ENCODE data around the gene AUP1.

AUP1 gene, protein sequence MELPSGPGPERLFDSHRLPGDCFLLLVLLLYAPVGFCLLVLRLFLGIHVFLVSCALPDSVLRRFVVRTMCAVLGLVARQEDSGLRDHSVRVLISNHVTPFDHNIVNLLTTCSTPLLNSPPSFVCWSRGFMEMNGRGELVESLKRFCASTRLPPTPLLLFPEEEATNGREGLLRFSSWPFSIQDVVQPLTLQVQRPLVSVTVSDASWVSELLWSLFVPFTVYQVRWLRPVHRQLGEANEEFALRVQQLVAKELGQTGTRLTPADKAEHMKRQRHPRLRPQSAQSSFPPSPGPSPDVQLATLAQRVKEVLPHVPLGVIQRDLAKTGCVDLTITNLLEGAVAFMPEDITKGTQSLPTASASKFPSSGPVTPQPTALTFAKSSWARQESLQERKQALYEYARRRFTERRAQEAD
- 117 to 244 (median 168) reads per million in 9 experiments for total RNA-seq

DNA sequence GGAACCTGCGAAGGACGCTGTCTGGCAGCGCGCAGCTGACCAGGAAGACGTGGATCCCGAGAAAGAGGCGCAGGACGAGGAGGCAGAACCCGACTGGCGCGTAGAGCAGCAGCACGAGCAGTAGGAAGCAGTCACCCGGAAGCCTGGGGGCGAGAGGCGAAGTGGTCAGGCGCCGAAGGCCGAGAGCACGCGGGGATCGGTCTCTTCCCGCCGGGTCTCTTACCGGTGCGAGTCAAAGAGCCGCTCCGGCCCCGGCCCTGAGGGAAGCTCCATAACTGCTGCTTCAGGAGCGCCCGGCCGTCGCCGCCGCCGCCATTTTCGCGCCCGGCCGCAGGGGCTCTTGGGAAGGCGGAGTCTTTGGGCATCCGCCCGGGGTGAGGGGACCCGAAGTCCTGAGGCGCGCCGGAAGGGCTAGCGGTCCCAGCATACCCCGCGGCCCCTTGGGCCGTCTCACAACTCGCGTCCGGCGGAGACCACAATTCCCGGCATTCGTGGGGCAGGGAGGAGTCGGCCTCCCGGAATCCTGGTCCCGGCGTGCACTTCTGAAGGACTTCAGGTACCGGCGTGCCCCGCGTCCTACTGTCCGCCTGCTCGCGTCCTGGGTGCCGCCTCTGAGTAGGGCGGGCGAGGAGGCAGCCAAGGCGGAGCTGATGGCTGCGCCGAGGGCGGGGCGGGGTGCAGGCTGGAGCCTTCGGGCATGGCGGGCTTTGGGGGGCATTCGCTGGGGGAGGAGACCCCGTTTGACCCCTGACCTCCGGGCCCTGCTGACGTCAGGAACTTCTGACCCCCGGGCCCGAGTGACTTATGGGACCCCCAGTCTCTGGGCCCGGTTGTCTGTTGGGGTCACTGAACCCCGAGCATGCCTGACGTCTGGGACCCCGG lies at the start of gene AUP1, which contains the start of gene HTRA2:
TSS of gene AUP1 (minus strand) at position 350 of the 882 bp plus-strand sequence. CDS start at position 273, 77 bp downstream.
TSS of gene HTRA2 (plus strand) at position 577 of the 882 bp plus-strand sequence. CDS start at position 651, 74 bp downstream.
- Mint-ChIP-seq H3K36me3 (ENCODE audit: insufficient read depth) (peaks cover 42% of the 10 kb centered on the region), H3K4me1 (ENCODE audit: low read depth in 2 of 2) (peaks cover 27 to 39% of the 10 kb centered on the region in 2 donors), H3K27ac (peak within 1 kb of the TSS; percentile 92 to 98), H3K27me3 (no peaks in the 10 kb centered on the region), H3K4me3 (peak within 1 kb of the TSS; percentile 86 to 95), H3K9me3 (no peaks in the 10 kb centered on the region)
- ATAC-seq (replicated peaks) (peak; percentile 81), DNase-seq (peak; percentile 81 to 85 (median 83))

DNA sequence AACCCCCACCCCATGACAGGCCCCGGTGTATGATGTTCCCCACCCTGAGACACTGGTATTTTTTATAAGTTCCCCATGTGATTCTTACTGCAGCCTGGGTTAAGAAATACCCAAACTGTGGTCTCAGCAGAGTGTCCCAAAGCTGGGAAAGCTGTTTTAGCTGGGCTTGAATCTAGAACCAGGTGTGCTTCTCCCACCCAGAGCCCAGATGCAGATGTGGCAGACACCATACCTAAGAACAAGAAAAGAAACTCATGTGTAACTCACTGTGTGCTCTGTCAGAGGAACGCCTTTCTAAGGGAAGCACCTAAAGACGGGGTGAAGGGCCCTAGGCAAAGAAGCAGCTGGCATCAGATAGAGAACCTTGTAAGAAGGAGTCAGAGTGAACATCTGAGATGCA lies 48.9 kb upstream of the AUP1 start:
- no peaks in the 10 kb centered on the region for H3K9me3 Mint-ChIP-seq
- no peak overlapping the region for H3K4me3 Mint-ChIP-seq
- no peak overlapping the region for H3K27ac Mint-ChIP-seq
- H3K4me1 Mint-ChIP-seq (ENCODE audit: low read depth in 2 of 2): peaks cover 9 to 13% of the 10 kb centered on the region in 2 donors
- ATAC-seq (replicated peaks): no peak
- H3K27me3 Mint-ChIP-seq: peaks cover 5 to 33% of the 10 kb centered on the region in 2 donors
- H3K36me3 Mint-ChIP-seq (ENCODE audit: insufficient read depth): no peaks in the 10 kb centered on the region
- DNase-seq: no peak

DNA sequence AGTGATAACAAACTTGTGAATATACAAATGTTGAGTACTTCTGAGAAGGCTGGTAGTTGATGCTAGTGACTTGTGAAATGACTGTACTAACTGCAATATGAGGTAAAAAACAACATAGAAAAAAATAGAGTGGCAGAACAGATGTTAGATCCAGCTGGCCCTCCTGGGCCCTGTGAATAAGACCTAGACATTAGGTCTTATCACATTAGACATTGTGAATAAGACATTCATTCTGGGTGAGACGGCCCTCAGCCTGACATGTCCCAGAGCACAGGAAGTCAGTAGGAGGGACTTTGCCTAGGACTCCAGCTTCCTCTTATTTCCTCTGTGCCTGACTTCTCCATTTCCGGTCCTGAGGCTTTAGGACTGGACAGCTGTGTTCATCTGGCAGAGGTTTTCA lies 47.9 kb upstream of the AUP1 start:
- DNase-seq (no peak), ATAC-seq (replicated peaks) (no peak)
- Mint-ChIP-seq H3K27me3 (peaks cover 5 to 33% of the 10 kb centered on the region in 2 donors), H3K4me3 (no peak overlapping the region), H3K9me3 (no peaks in the 10 kb centered on the region), H3K27ac (no peak overlapping the region), H3K4me1 (ENCODE audit: low read depth in 2 of 2) (peaks cover 9 to 13% of the 10 kb centered on the region in 2 donors), H3K36me3 (ENCODE audit: insufficient read depth) (no peaks in the 10 kb centered on the region)

DNA sequence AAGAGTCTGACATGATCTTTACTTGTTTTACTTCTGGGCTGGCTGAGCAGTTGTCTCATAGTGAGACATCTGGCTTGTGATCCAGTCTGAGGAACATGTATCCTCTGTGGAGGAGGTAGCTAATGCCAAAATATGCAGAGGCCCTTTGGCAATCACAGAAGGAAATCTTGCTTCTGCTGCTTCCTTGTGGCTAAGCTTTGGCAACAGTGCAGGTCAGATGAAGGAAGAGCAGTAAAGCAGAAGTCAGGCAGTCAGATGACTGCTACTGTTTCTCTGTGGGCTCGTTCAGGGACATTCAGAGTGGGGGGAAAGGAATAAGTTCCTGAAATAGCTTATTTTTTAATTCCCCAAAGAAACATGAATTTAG lies 47.3 kb upstream of the AUP1 start:
- Mint-ChIP-seq H3K4me1 (ENCODE audit: low read depth in 2 of 2) (peaks cover 9 to 13% of the 10 kb centered on the region in 2 donors), H3K27ac (no peak overlapping the region), H3K9me3 (no peaks in the 10 kb centered on the region), H3K4me3 (no peak overlapping the region), H3K36me3 (ENCODE audit: insufficient read depth) (no peaks in the 10 kb centered on the region), H3K27me3 (peaks cover 5 to 33% of the 10 kb centered on the region in 2 donors)
- no peak for ATAC-seq (replicated peaks)
- DNase-seq: no peak

DNA sequence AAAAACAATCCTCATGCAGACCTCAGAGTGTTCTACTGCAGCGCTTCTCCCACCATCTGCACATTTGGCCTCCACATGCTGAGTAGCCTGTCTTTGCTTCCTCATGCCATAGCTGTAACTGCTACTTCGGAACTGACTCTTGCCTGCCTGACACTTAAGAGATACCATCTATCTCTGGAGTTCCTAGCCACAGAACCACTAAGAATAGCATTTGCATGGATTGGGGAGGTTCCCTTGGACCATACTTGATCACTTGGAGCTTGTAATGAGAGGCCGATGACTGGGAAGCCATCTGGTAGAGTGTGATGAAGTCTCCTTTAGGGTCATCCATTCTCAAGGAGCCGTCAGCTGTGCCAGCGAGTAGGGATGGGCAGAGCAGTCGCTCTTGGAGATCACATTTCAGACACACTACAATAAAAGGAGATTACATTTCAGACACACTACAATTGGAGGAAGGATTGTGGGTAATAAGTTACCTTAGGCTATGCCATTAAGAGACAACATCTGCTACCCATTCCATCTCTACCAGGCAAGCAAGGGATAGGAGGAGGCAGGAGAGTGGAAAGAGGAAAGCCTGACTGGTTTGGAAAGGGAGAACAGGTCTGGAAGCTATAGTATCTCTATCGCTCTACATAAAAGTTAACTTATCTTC lies 46.8 kb upstream of the AUP1 start:
- Mint-ChIP-seq H3K27me3 (peaks cover 4 to 27% of the 10 kb centered on the region in 2 donors), H3K27ac (no peak overlapping the region), H3K36me3 (ENCODE audit: insufficient read depth) (no peaks in the 10 kb centered on the region), H3K9me3 (no peaks in the 10 kb centered on the region), H3K4me3 (no peak overlapping the region), H3K4me1 (ENCODE audit: low read depth in 2 of 2) (peaks cover 9 to 13% of the 10 kb centered on the region in 2 donors)
- DNase-seq (no peak), ATAC-seq (replicated peaks) (no peak)

DNA sequence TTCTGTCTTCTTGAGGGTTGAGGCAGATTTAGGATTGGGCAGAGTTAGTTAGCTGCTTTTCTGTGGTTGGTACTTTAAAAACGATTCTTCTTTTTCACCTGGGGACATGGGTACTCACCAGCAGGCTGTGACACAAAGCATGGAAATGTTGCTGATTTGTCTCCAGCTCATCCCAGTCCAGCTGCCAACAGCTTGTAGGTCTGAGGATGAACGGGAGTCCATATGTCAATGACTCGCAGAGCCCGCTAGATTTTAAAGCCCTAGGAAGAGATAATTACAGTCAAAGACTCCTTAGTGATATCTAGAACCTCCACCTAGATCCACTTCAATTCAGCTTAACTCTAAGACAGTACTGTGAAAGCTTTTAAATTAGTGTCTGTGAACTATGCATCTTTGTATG lies 45.8 kb upstream of the AUP1 start:
- DNase-seq: no peak
- no peak overlapping the region for H3K27ac Mint-ChIP-seq
- peaks cover 0 to 17% of the 10 kb centered on the region in 2 donors for H3K27me3 Mint-ChIP-seq
- no peaks in the 10 kb centered on the region for H3K36me3 Mint-ChIP-seq (ENCODE audit: insufficient read depth)
- ATAC-seq (replicated peaks): no peak
- H3K9me3 Mint-ChIP-seq: no peaks in the 10 kb centered on the region
- H3K4me3 Mint-ChIP-seq: no peak overlapping the region
- H3K4me1 Mint-ChIP-seq (ENCODE audit: low read depth in 2 of 2): peaks cover 9 to 13% of the 10 kb centered on the region in 2 donors

DNA sequence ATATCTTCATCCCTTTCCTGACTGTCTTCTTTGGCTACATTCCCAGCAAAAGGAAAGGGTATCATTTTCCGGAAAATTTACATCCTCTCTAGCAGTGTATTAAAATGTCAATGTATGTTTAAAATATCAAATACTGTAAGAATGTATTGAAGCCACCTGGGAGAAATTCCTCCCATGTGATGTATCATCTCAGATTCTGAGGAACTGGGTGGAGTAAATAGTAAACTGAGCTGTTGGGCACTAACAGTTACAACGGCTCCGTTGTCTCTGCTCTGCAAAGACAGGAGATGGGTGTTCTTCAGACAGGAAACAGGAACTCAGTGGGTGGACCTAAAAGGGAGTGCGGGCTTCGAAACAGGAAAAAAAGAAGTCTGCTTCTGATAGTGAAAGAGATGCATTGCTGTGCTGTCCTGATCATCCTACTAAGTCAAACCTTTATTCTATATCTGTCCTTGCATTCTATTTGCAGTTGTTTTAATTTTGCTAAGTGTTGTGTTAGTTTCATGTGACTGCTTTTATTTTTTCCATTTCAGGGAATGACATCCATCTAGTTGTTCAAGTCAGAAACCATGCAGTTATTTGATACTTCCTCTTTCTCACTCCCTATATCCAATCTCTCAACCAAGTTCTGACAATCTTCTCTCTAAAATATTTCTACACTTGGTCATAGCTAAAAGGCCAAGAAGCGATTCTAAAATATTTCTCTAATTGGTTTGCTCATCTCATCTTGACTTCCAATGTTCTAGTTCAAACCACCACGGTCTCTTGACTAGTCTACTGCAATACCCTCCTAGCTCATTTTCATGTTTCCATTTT lies 44.4 kb upstream of the AUP1 start:
- DNase-seq (no peak), ATAC-seq (replicated peaks) (peak; percentile 61)
- peaks cover 9 to 13% of the 10 kb centered on the region in 2 donors for H3K4me1 Mint-ChIP-seq (ENCODE audit: low read depth in 2 of 2)
- no peaks in the 10 kb centered on the region for H3K9me3 Mint-ChIP-seq
- peak overlapping the region; percentile 47 to 83 for H3K27ac Mint-ChIP-seq
- peaks cover 0 to 11% of the 10 kb centered on the region in 2 donors for H3K27me3 Mint-ChIP-seq
- no peaks in the 10 kb centered on the region for H3K36me3 Mint-ChIP-seq (ENCODE audit: insufficient read depth)
- H3K4me3 Mint-ChIP-seq: peak overlapping the region; percentile 35 to 61

DNA sequence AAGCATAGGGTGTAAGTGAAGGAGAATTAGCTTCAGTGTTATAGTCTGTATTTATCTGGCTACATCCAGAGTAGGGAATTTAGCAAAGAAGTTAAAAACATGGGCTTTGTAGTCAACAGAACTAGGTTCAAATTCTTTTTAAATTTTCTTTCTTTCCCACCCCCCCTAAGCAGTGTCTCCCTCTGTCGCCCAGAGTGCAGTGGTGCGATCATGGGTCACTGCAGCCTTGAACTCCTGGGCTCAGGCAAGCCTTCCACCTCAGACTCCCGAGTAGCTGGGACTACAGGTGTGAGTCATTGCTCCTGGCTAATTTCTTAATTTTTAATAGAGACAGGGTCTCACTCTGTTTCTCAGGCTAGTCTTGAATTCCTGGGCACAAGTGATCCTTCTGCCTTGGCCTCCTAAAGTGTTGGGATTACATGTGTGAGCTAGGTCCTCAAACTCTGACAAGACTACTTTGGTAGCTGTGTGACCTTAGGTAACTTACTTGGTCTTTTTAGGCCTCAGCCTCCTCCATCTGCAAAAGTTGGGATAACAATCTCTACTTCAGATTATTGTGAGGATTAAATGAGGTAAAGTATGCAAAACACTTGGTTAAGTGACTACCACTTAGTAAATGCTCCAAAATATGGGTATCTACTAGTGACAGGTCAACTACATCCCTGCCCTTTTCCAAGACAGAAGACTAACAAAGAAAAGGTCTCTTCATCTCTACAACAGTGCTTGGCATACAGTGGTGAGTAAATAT lies 42.8 kb upstream of the AUP1 start:
- ATAC-seq (replicated peaks): no peak
- peaks cover 10 to 21% of the 10 kb centered on the region in 2 donors for H3K27me3 Mint-ChIP-seq
- H3K9me3 Mint-ChIP-seq: no peaks in the 10 kb centered on the region
- peaks cover 9 to 13% of the 10 kb centered on the region in 2 donors for H3K4me1 Mint-ChIP-seq (ENCODE audit: low read depth in 2 of 2)
- H3K36me3 Mint-ChIP-seq (ENCODE audit: insufficient read depth): no peaks in the 10 kb centered on the region
- H3K4me3 Mint-ChIP-seq: no peak overlapping the region
- no peak for DNase-seq
- H3K27ac Mint-ChIP-seq: no peak overlapping the region

DNA sequence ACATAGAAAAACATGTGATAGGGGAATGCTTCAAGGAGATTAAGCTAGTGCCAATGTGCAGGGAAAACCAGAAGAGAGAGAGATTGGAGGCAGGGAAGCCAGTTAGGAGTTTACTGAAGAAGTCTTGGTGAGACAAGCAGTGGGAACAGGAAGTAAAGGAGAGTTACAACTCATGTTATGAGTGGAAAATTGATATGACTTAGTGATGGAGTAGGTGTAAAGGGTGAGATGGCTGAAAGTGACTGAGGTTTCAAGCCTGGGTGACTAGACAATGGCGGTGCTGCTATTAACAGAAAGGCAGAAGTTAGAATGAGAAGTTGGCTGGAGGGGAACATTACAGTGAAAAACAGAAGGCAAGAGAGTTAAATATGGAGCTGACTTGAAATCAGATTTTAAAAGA lies 41.6 kb upstream of the AUP1 start:
- no peaks in the 10 kb centered on the region for H3K36me3 Mint-ChIP-seq (ENCODE audit: insufficient read depth)
- H3K27ac Mint-ChIP-seq: no peak overlapping the region
- peaks cover 9 to 13% of the 10 kb centered on the region in 2 donors for H3K4me1 Mint-ChIP-seq (ENCODE audit: low read depth in 2 of 2)
- ATAC-seq (replicated peaks) (no peak), DNase-seq (no peak)
- H3K9me3 Mint-ChIP-seq: no peaks in the 10 kb centered on the region
- peaks cover 11 to 14% of the 10 kb centered on the region in 2 donors for H3K27me3 Mint-ChIP-seq
- H3K4me3 Mint-ChIP-seq: no peak overlapping the region

DNA sequence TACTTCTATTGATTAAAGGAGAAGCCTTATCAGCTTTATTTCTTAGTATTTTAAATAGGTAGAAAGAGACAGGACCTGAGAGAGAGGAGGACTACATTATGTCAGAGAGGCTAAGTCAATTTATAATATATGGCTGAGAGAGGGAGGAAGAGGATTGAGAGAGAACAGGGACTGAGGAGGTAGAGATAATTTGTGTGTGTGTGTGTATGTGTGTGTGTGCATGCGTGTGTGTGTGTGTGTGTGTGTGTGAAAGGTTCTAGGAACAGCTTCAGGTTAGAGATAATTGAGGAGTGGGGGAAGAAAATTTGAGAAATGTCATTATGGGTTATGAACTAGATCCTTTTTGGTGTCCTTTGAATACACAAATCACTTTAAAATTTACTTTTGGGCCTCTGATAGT lies 40.2 kb upstream of the AUP1 start:
- no peak for DNase-seq
- Mint-ChIP-seq H3K4me1 (ENCODE audit: low read depth in 2 of 2) (peaks cover 8 to 12% of the 10 kb centered on the region in 2 donors), H3K27ac (no peak overlapping the region), H3K36me3 (ENCODE audit: insufficient read depth) (no peaks in the 10 kb centered on the region), H3K27me3 (peaks cover 17 to 20% of the 10 kb centered on the region in 2 donors), H3K9me3 (no peaks in the 10 kb centered on the region), H3K4me3 (no peak overlapping the region)
- no peak for ATAC-seq (replicated peaks)

DNA sequence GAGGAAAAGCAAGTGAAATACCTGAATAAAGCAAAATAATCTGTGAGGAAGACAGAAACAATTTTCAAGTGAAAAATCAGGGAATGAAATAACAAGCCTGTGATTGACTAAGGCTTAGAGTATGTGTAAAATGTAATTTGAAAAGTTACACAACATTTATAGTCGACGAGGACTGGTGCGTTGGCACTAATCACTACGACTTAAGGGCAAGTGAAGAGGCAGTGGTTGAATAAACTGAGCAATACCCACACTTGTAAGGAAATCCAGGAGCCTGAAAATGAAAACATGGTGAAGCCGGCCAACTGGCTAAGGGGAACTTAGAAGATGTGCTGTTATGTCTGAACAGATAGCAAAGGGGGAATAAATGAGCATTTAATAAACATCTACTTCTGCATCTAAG lies 38.4 kb upstream of the AUP1 start:
- Mint-ChIP-seq H3K4me3 (no peak overlapping the region), H3K36me3 (ENCODE audit: insufficient read depth) (no peaks in the 10 kb centered on the region), H3K27ac (no peak overlapping the region), H3K27me3 (peaks cover 28 to 32% of the 10 kb centered on the region in 2 donors), H3K9me3 (no peaks in the 10 kb centered on the region), H3K4me1 (ENCODE audit: low read depth in 2 of 2) (no peaks in the 10 kb centered on the region)
- DNase-seq (no peak), ATAC-seq (replicated peaks) (no peak)

DNA sequence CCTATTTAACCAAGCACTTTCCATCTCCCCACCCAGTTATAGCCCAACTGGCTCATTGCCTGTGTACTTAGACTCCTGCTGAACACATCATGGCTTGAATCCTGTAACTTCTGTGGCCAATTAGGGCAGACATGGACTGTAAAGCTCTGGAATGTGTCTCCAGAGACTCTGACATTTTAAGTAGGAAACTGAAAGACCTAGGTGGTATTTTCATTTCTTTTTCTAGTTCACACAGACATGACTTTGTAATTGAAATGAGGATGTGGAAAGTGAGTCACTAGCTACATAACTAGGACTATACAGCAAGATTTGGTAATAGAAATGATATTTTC lies 37.2 kb upstream of the AUP1 start:
- Mint-ChIP-seq H3K27me3 (peaks cover 38 to 44% of the 10 kb centered on the region in 2 donors), H3K4me3 (no peak overlapping the region), H3K9me3 (no peaks in the 10 kb centered on the region), H3K4me1 (ENCODE audit: low read depth in 2 of 2) (no peaks in the 10 kb centered on the region), H3K27ac (no peak overlapping the region), H3K36me3 (ENCODE audit: insufficient read depth) (no peaks in the 10 kb centered on the region)
- ATAC-seq (replicated peaks) (no peak), DNase-seq (no peak)

All from effector memory CD8-positive, alpha-beta T cell (primary cell).